HCT116 (cell line): Measurements from ENCODE around the gene KIAA2012.

Experiments
- CTCF ChIP-seq, 3 experiments: fragments of 200-600 bp in 1 of 3; sonication (generic) in 1 of 3; IDR thresholded peaks in 2 of 3; conservative IDR thresholded peaks in 1 of 3; 2 replicates each; pipeline ENCODE4 v1.5.1; 2012 to 2017; ENCODE audit warnings: low read depth in 2 of 3, low read length in 2 of 3, antibody characterized with exemption in 1 of 3, borderline replicate concordance in 1 of 3, control low read depth in 1 of 3, mild to moderate bottlenecking in 1 of 3, mixed read lengths in 1 of 3, mixed run types in 1 of 3, moderate library complexity in 1 of 3; ENCODE audit not compliant: insufficient read depth in 1 of 3
- ELF1 ChIP-seq: IDR thresholded peaks from 2 replicates; pipeline ENCODE4 v1.6.1; 2012; ENCODE audit warnings: low read depth, borderline replicate concordance
- EZH2 ChIP-seq: fragments of 200-600 bp; sonication (generic); IDR thresholded peaks from 2 replicates; pipeline ENCODE4 v1.6.1; 2017; ENCODE audit warnings: antibody characterized with exemption, mixed run types
- EZH2phosphoT487 ChIP-seq: fragments of 200-600 bp; IDR thresholded peaks from 2 replicates; pipeline ENCODE4 v1.6.1; 2018; ENCODE audit warnings: antibody characterized with exemption, borderline replicate concordance
- POLR2A ChIP-seq: IDR thresholded peaks from 2 replicates; pipeline ENCODE4 v1.7.0; 2011; ENCODE audit warnings: borderline replicate concordance; ENCODE audit not compliant: insufficient read depth, insufficient read length; ENCODE audit errors: extremely low read depth
- POLR2AphosphoS5 ChIP-seq: IDR thresholded peaks from 2 replicates; pipeline ENCODE4 v1.6.1; 2011; ENCODE audit warnings: mild to moderate bottlenecking, low read depth, low read length, moderate library complexity
- TF ChIP-seq, protein P1 (sequence below): IDR thresholded peaks from 2 replicates; pipeline ENCODE4 v1.6.1; 2012

- TF ChIP-seq POLR2AphosphoS5 (no peak), CTCF (IDR thresholded peaks at IDR 0.05 in 2 of 3, conservative IDR thresholded peaks at IDR 0.05 in 1 of 3; ENCODE audit: borderline replicate concordance in 1 of 3, insufficient read depth in 1 of 3, low read depth in 2 of 3, low read length in 2 of 3) (no peak), ELF1 (no peak), EZH2phosphoT487 (no peak), EZH2 (no peak), POLR2A (no peak)
- TF ChIP-seq, protein P1, sequence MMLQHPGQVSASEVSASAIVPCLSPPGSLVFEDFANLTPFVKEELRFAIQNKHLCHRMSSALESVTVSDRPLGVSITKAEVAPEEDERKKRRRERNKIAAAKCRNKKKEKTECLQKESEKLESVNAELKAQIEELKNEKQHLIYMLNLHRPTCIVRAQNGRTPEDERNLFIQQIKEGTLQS = no peak
Measured at GRCh38 chr2:202169131-202169530, 96.1 kb downstream of the KIAA2012 start.
